Spleen (tissue), 3 donors: ENCODE data around the gene NCBP2.

Experiments
- POLR2A ChIP-seq, 3 donors: fragments of 450-650 bp; IDR thresholded peaks; one replicate each; pipeline ENCODE4 v1.5.1; 2017; ENCODE audit warnings: antibody characterized with exemption in 3 of 3, mild to moderate bottlenecking in 1 of 3
- POLR2AphosphoS5 ChIP-seq, 3 donors: sonication (generic); formaldehyde crosslinking; IDR thresholded peaks; one replicate each; pipeline ENCODE4 v1.5.1; 2017; ENCODE audit warnings: antibody characterized with exemption in 3 of 3

GRCh38 chr3:196949285-196949619 lies 6.9 kb upstream of the NCBP2 start:
- no peak for TF ChIP-seq POLR2AphosphoS5 (IDR thresholded peaks at IDR 0.05)
- TF ChIP-seq POLR2A (IDR thresholded peaks at IDR 0.05) = no peak
